ENCODE measurements around the gene TDRD9. TPM values are rescaled to one million over a fixed set of nuclear protein-coding genes. Genes with fewer than 3 reads are reported as not detected.

The TDRD9 gene
- total RNA-seq, 1 experiment from 2014 or later = not detected

DNA sequence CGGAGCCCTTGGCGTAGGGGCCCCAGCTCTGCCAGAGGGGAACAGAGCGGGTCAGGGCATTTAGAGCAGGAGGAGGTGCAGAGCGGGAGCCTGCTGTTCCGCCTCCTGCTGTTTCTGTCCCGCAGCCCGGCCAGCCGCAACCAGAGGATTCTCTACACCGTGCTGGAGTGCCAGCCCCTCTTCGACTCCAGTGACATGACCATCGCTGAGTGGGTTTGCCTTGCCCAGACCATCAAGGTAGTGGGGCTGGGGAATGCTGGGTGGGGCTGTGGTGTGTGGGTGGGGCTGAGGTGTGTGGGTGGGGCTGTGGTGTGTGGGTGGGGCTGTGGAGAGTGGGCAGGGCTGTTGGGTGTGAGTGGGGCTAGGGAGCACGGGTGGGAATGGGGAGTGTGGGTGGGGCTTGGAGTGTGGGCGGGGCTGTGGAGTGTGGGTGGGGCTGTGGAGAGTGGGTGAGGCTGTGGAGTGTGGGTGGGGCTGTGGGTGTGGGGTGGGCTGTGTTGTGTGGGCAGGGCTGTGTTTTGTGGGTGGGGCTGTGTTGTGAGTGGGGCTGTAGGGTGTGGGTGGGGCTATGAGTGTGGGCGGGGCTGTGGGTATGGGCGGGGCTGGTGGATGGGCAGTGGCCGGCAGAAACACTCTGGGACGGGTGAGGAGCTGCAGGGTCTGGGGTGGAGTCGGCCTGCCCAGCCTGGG lies 165.3 kb downstream of the TDRD9 start:
- DNase-seq = peak in 1 of 2 experiments; percentile 40
- Histone ChIP-seq H3K27me3 (no peaks in the 10 kb centered on the region), H3K9me3 (replicated peaks) (0 out of 2 replicates have a peak, but pooled peaks cover 4% of the 10 kb centered on the region), H3K4me1 (peaks cover 26% of the 10 kb centered on the region), H3K36me3 (no peaks in the 10 kb centered on the region), H3K4me3 (no peak overlapping the region), H3K27ac (no peak overlapping the region)

DNA sequence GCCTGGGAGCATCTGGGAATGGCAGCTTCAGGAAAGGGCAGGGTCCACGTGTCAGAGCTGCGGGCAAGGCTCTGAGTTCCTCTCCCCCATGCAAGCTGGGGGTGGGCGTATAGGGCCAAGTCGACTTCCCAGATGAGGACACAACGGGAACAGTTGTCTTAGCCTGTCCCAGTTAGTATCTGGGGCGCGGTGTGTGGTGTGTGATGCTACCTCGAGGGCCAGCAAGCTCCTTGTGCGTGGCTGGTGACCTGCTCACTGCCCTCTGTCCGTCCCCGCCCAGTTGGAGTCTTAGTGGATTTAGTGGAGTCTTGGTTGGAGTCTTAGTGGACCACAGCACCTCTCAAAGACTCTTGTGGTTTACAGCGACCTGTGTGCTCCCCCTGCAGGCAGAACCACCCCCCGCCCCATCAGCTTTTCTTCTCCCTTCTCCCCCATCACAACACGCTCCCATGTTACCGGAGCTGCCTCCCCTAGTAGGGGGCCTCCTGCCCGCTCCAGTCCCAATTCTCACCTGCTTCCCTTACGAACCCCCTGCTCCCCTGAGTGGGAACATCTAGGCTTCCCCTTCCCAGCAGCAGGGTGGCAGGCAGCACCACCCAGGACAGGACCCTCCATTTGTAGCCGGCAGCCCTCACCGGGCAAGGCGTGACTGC lies 165.9 kb downstream of the TDRD9 start:
- Histone ChIP-seq H3K27ac (no peak overlapping the region), H3K4me3 (no peak overlapping the region), H3K27me3 (no peaks in the 10 kb centered on the region), H3K36me3 (no peaks in the 10 kb centered on the region), H3K4me1 (peaks cover 25% of the 10 kb centered on the region), H3K9me3 (replicated peaks) (0 out of 2 replicates have a peak, but pooled peaks cover 4% of the 10 kb centered on the region)
- DNase-seq = no peak

DNA sequence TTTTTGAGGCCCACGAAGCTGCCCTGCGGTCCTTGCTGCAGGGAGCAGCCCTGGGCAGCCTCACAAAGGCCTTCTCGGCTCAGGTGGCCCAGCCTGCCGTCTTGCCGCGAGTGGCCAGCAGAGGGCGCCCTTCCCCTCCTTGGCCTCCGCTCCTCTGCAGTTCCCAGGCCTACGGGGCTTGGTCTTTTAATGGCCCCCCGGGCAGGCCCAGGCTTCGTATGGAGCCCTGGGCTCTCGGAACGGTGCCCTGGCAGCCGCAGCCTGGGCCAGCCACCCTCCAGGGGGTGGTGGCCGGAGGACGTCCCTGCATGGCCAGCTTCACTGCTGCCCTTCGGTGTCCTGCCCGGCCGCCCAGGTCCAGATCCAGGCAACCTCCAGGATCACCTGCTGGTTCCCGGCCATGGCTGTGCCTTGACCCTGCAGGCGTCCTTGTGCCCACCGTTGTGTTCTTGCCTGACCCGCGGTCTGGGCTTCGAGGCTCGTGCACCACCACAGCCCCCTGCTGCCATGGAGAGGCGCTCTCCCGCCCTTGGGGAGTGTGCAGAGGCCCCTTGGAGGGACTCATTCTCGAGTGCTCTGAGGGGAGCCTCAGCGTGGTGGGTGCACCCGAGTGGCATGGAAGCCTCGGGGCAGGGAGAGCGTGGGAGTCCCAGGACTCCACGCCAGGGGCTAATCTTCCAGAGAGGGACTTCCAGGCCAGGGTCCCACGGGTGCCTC lies 166.6 kb downstream of the TDRD9 start:
- Histone ChIP-seq H3K4me1 (peaks cover 32% of the 10 kb centered on the region), H3K4me3 (no peak overlapping the region), H3K36me3 (no peaks in the 10 kb centered on the region), H3K27me3 (no peaks in the 10 kb centered on the region), H3K27ac (no peak overlapping the region), H3K9me3 (replicated peaks) (0 out of 2 replicates have a peak, but pooled peaks cover 4% of the 10 kb centered on the region)
- peak; percentile 62 to 78 for DNase-seq

DNA sequence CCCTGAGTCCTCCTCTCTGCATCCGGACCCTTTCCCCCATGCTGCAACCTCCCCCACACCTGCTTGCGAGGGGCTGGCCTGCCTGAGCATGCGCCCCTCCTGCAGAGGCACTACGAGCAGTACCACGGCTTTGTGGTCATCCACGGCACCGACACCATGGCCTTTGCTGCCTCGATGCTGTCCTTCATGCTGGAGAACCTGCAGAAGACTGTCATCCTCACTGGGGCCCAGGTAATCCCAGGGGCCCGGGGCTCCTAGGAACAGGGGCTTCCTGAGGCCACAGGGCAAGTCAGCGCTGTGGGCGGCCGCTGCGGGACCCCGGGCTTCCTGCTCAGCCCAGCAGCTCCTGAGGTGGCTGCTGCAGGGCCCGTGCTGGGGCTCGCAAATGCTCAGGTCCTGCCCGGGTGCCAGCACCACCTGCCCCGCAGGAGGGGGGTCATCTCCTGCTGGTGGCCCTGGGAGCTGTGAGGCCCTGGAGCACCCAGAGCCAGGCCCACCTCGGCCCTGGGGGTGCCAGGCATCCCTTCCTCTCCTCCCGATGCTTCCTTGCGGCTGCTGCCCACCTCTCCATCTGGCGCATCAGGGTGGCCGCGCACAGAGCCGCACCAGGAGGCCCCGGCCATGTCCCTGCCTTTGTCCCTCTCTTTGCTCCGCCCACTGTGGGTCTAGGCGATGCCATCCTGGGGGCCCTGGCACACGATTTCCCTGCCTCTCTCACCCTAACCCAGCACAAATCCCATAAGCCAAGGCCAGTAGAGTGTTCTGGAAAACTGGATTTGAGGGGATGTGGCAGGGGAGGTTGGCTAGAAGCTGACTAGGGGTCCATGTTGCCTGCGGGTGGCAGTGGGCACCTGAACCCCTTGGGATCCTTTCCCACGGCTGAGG lies 167.4 kb downstream of the TDRD9 start:
- H3K36me3 ChIP-seq = no peaks in the 10 kb centered on the region
- H3K27ac ChIP-seq = no peak overlapping the region
- H3K4me3 ChIP-seq = no peak overlapping the region
- peaks cover 28% of the 10 kb centered on the region for H3K4me1 ChIP-seq
- H3K27me3 ChIP-seq = no peaks in the 10 kb centered on the region
- no peaks in the 10 kb centered on the region for H3K9me3 ChIP-seq (replicated peaks)
- DNase-seq = no peak

DNA sequence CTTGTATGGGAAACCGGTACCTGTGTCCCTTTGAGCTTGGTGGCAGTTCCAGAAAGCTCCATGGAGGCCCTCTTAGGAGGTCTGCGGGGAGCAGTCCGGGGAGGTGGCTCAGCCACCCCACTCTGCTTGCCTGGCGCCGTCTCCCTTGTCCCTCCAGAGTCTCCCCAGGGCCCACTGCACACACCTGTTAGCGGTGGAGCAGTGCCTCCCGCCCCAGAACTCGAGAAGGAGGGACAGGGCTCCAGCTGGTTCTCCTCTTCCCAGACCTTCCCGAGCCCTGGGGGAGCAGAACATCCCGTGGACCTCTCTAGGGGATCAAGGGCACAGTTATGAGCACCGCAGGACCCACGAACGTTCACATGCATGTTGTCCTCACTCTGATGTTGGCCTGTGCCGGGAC lies 168.1 kb downstream of the TDRD9 start:
- Histone ChIP-seq H3K27ac (no peak overlapping the region), H3K4me3 (no peak overlapping the region), H3K9me3 (replicated peaks) (no peaks in the 10 kb centered on the region), H3K36me3 (no peaks in the 10 kb centered on the region), H3K27me3 (no peaks in the 10 kb centered on the region), H3K4me1 (peaks cover 23% of the 10 kb centered on the region)
- no peak for DNase-seq

DNA sequence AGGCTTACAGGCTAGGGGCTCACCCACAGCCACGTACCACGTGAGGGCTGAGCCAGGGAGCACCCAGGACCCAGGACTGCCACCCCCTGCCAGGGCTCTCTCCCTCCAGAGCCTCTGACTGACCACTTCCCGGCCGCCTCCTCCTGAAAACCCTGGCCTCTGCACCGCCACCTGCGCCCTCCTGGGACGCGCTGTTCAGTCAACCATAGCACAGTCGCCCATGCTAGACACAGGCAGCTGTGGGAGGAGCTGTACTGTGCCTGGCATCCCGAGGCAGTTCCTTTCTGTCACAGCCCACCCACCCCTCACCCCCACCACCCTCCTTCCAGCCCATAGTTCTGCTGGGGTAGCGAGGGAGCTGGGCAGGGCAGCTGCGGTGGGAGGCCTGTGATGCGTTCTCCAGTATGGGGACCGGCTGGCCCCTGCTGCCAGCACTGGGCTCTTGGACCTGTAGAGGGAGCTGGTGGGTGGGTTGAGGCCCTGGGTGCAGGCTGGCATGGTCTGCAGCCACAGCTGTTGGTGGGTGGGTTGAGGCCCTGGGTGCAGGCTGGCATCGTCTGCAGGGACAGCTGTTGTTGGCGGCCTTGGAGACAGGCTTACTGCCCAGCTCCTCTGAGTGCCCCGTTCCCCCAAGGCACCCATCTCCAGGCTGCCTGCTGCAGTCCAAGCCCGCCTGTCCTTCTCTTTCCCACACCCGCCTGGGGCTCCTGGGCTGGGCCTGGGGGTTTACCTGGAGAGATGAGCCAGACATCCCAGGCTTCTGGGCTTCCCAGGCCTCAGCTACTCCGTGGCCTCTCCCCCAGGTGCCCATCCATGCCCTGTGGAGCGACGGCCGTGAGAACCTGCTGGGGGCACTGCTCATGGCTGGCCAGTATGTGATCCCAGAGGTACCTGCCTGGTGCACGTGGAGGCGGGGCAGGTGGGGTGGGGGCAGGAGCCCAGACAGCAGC lies 168.8 kb downstream of the TDRD9 start:
- Histone ChIP-seq H3K9me3 (replicated peaks) (no peaks in the 10 kb centered on the region), H3K27me3 (no peaks in the 10 kb centered on the region), H3K36me3 (no peaks in the 10 kb centered on the region), H3K4me3 (no peak overlapping the region), H3K27ac (no peak overlapping the region), H3K4me1 (peaks cover 19% of the 10 kb centered on the region)
- no peak for DNase-seq

DNA sequence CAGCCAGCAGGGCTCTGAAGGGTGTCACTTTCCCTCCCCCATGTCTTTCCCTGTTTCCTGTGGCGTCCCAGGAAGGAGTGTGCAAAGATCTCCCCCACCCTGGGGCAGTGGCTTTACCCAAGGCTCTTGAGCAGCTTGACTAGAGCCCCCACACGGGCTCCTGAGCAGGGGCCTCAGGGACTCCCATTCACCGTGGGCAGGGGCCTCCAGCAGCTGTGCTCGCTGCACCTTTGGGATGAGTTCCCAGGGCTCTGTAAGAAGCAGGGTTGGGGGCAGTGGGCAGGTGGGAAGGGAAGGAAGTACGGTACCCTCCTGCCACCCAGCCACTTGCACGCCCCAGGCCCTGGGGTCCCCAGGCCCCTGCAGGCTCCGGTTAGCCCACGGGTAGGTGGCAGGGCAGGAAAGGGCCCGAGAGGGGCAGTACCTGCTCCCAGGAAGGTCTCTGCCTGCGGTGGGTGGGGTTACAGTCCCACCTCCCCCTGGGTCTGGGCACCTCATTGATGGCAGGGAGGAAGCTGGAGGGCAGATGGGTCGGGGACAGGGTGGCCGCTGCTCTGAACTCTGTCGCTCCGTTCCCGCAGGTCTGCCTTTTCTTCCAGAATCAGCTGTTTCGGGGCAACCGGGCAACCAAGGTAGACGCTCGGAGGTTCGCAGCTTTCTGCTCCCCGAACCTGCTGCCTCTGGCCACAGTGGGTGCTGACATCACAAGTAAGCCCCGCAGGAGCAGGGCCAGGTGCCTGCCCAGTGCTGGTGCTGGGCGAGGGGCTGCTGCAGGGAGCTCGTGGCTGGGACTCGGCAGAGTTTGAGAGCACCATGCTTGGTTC lies 170.2 kb downstream of the TDRD9 start:
- Histone ChIP-seq H3K27me3 (peaks cover 2% of the 10 kb centered on the region; the same call in 1 of the 2 replicates), H3K27ac (no peak overlapping the region), H3K4me1 (peaks cover 11% of the 10 kb centered on the region), H3K9me3 (replicated peaks) (no peaks in the 10 kb centered on the region), H3K4me3 (no peak overlapping the region), H3K36me3 (no peaks in the 10 kb centered on the region)
- no peak for DNase-seq

DNA sequence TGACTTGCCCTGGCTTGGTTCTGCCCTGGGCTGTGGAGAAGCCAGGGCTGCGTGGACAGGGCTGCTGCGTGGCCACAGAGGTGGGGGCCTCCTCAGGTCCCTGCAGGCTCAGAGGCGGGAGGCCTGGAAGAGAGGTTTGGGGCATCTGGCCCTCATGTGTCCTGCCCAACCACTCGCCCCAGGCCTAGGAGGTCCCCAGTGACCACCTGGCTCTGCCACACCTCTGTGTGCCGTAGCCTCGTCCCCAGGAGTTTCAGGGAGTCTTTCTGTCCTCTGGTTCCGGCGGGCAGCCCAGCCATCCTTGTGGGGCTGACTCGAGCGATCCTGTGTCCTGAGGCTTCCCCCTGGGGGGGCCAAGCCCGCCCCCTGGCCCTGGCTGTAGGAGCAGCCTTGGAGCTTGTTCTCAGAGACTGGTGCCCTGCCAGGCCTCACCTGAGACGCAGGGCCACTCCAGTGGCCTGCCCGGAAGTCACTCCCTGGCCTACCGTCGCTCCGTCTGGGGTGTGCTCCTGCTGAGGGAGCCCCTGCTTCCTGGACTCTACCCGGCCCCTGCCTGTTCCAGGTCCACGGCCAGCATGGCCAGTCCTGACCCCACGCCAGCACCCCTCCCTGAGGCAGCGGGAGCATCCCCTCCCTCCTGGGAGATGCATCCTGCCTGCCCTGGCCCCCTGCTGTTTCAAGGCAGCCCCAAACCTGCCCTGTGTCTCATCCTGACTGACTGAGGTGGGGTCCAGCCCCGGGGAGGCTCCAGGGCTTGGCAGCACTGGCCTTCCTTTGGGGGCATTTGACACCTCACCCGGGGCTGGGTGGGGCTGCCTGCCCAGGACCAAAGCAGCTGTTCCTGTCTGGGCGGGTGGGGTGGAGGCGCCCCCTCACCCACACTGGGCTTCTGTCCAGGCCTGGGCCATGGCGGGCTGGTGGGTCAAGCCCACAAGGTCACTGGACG lies 171.1 kb downstream of the TDRD9 start:
- DNase-seq = peak; percentile 48 to 50

DNA sequence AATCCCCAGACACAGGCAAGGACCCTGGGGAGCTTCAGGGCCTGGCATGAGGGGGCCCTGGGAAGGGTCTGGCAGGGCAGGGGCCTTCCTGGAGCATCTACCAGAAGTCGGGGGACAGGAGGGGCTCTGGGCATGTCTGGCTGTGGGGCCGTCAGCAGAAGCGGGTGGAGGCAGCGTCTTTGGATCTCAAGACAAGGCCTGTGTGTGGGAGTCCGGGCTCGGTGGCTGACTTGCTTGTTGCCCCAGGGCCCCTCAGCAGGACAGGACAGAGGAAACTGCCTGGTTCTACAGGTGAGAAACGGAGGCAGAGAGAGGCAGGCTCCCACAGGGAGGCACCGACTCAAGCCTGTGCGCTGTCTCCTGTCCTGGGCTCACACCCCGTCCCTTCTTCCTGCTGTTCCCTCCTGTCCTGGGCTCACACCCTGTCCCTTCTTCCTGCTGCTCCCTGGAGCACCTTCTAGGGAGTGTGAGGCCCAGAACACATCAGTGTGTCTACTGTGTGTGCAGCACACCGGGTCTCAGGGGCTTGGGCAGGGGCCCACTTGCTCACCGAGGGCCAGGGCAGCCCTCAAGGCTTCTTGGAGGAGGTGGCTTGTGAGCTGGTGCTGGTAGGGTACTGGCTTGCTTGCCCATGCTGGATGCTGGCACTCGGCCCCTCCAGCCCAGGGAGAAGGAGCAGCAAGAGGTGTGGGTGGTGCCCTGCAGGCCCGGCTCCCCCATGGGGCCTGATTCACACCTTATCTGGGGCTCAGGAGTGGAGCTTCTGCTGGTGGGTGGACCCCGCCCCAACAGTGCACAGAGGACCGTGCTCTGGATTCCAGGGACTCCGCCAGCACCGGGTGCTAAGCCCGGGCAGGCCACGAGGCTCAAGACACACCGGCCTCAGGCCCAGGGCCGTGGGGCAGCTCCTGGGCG lies 172.2 kb downstream of the TDRD9 start:
- Histone ChIP-seq H3K4me1 (peaks cover 11% of the 10 kb centered on the region), H3K27me3 (peaks cover 17% of the 10 kb centered on the region), H3K4me3 (no peak overlapping the region), H3K9me3 (replicated peaks) (no peaks in the 10 kb centered on the region), H3K36me3 (no peaks in the 10 kb centered on the region), H3K27ac (no peak overlapping the region)
- no peak for DNase-seq

More for the DNA sequence above, 171.1 kb downstream of the TDRD9 start:
- no peaks in the 10 kb centered on the region for H3K36me3 ChIP-seq
- H3K27ac ChIP-seq = no peak overlapping the region; the same call in 1 of the 2 replicates
- H3K4me3 ChIP-seq = no peak overlapping the region
- peaks cover 9% of the 10 kb centered on the region; the same call in 1 of the 2 replicates for H3K27me3 ChIP-seq
- H3K4me1 ChIP-seq = peaks cover 11% of the 10 kb centered on the region
- no peaks in the 10 kb centered on the region for H3K9me3 ChIP-seq (replicated peaks)

DNA sequence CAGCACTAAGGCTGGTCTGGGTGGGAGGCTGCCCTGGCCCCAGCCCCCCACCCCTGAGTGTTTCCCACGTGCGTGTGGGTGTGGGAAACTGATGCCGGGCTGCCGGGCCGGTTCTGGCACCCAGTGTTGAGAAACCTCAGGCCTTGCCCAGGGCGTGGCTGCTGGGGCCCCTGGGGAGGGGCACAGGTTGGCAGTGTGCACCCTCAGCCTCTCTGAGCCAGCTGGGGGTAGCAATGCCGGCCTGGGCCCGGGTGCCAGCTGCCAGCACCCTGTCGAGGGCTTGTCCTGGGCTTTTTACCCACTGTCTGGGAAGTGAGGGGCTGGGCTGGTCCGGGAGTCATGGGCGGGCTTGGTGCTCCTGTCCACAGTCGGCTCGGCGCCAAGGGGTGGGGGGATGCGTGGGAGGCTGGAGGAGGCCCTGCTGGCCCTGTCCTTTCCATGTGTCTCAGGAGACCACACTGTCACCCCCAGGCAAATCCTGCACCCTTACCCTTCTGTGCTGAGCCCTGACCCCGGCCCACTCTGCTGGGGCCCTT lies 172.9 kb downstream of the TDRD9 start:
- H3K4me1 ChIP-seq = peaks cover 11% of the 10 kb centered on the region

DNA sequence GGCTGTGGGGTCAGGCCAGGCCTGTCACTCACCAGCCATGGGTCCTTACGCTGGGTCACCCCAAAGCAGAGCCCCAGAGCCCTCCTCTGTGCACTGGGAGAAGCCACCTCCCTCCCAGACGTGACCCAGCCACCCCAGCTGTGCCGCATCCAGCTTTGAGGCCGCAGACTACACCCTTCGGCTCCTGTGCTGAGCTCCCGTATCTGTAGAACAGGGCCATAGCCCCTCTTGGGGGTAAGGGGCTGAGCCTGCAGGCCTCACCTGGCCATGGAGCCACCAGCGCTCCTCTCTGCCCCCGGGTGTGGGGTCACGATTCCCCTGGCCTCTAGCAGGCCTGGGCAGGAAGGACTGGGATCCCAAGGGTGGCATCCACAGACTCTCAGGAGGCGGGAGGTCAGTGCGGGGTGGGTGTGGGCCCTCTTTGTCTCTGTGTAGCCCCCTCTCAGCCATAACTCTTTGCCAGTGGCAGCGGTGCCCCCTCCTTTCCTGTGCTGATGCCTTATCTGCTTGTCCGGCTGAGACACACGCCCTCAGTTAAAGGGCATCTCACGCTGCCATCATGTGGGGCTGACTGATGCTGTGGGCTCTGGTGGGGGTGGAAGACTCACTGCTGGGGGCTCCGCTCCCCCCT lies 173.5 kb downstream of the TDRD9 start:
- Histone ChIP-seq H3K4me3 (no peak overlapping the region), H3K27me3 (peaks cover 17% of the 10 kb centered on the region), H3K9me3 (replicated peaks) (no peaks in the 10 kb centered on the region), H3K4me1 (peaks cover 11% of the 10 kb centered on the region), H3K27ac (no peak overlapping the region), H3K36me3 (no peaks in the 10 kb centered on the region)
- no peak for DNase-seq

More for the DNA sequence above, 172.9 kb downstream of the TDRD9 start:
- Histone ChIP-seq H3K4me3 (no peak overlapping the region), H3K27me3 (peaks cover 17% of the 10 kb centered on the region), H3K9me3 (replicated peaks) (no peaks in the 10 kb centered on the region), H3K27ac (no peak overlapping the region), H3K36me3 (no peaks in the 10 kb centered on the region)
- no peak for DNase-seq

Measured in SJCRH30 (cell line).